K562 (cell line): Measurements from ENCODE around the gene CCDC159. TPM values are rescaled to one million over a fixed set of nuclear protein-coding genes. Genes with fewer than 3 reads are reported as not detected.

Experiments
- BRD9 ChIP-seq: fragments of 450-650 bp; IDR thresholded peaks from 2 replicates; pipeline ENCODE4 v1.6.1; 2018; ENCODE audit warnings: low read depth; ENCODE audit not compliant: partially characterized antibody
- CEBPG ChIP-seq, 3 experiments: fragments of 200-800 bp in 1 of 3; sonication (Bioruptor generic) in 1 of 3; sonication (generic) in 1 of 3; formaldehyde crosslinking in 1 of 3; IDR thresholded peaks in 2 of 3; conservative IDR thresholded peaks in 1 of 3; 2 replicates each; pipeline versions ENCODE4 v1.6.1 to v1.8.0; 2016 to 2022; ENCODE audit warnings: missing compliant biosample characterization in 2 of 3, missing genetic modification characterization in 2 of 3, mild to moderate bottlenecking in 1 of 3, missing genetic modification reagents in 1 of 3
- E2F1 ChIP-seq: sonication (generic); formaldehyde crosslinking; IDR thresholded peaks from 2 replicates; pipeline ENCODE4 v1.8.1; 2023; ENCODE audit warnings: mild to moderate bottlenecking, missing genetic modification reagents, moderate library complexity
- FOSL1 ChIP-seq: fragments of 200-800 bp; sonication (Bioruptor generic); conservative IDR thresholded peaks from 2 replicates; pipeline ENCODE4 v1.6.1; 2016; ENCODE audit warnings: missing genetic modification characterization, missing compliant biosample characterization
- FOXK2 ChIP-seq, 2 experiments: fragments of 450-650 bp; IDR thresholded peaks in 1 of 2; conservative IDR thresholded peaks in 1 of 2; 2 replicates each; pipeline ENCODE4 v1.6.1; 2016; ENCODE audit warnings: low read depth in 2 of 2, mild to moderate bottlenecking in 1 of 2
- GATAD2B ChIP-seq: fragments of 450-650 bp; IDR thresholded peaks from 2 replicates; pipeline ENCODE4 v1.6.1; 2017; ENCODE audit warnings: mild to moderate bottlenecking, borderline replicate concordance
- HNRNPLL ChIP-seq: fragments of 200-400 bp; formaldehyde crosslinking; IDR thresholded peaks from 2 replicates; pipeline ENCODE4 v1.6.1; 2017; ENCODE audit warnings: low read length, low read depth, mild to moderate bottlenecking; ENCODE audit not compliant: poor library complexity, severe bottlenecking
- NRF1 ChIP-seq, 2 experiments: fragments of 450-650 bp; IDR thresholded peaks in 1 of 2; conservative IDR thresholded peaks in 1 of 2; 2 replicates each; pipeline ENCODE4 v1.6.1; 2014; ENCODE audit warnings: mild to moderate bottlenecking in 2 of 2
- PHB ChIP-seq: fragments of 250-450 bp; sonication (Bioruptor Pico); IDR thresholded peaks from 2 replicates; pipeline ENCODE4 v1.5.0; 2021
- PHF8 ChIP-seq: fragments of 200-600 bp; sonication (generic); IDR thresholded peaks from 2 replicates; pipeline ENCODE4 v1.6.1; 2012; ENCODE audit warnings: mixed run types, mild to moderate bottlenecking, inconsistent platforms, low read length, moderate library complexity, borderline replicate concordance
- SP1 ChIP-seq: sonication (generic); formaldehyde crosslinking; IDR thresholded peaks from 2 replicates; pipeline ENCODE4 v1.8.1; 2022; ENCODE audit warnings: mild to moderate bottlenecking, missing genetic modification reagents
- STAT5A ChIP-seq: IDR thresholded peaks from 2 replicates; pipeline ENCODE4 v1.6.1; 2012; ENCODE audit warnings: low read length, inconsistent platforms, borderline replicate concordance
- TBP ChIP-seq: optimal IDR thresholded peaks from 2 replicates; pipeline ENCODE3; 2011; ENCODE audit warnings: low read depth, low read length, improper control_type of control experiment
- TEAD4 ChIP-seq, 2 experiments: sonication (generic) in 1 of 2; formaldehyde crosslinking in 1 of 2; IDR thresholded peaks; 2 replicates each; pipeline versions ENCODE4 v1.6.1 to v1.8.0; 2012 to 2022; ENCODE audit warnings: borderline replicate concordance in 1 of 2, inconsistent platforms in 1 of 2, low read length in 1 of 2, mild to moderate bottlenecking in 1 of 2, missing genetic modification reagents in 1 of 2
- YY1 ChIP-seq, 3 experiments: IDR thresholded peaks; 2 replicates each; pipeline ENCODE4 v1.6.1; 2011; ENCODE audit warnings: low read length in 2 of 3, mild to moderate bottlenecking in 2 of 3, moderate library complexity in 2 of 3, borderline replicate concordance in 1 of 3, control low read depth in 1 of 3, low read depth in 1 of 3; ENCODE audit not compliant: insufficient read depth in 3 of 3, insufficient replicate concordance in 2 of 3, control insufficient read depth in 1 of 3, insufficient read length in 1 of 3; ENCODE audit errors: extremely low read depth in 1 of 3
- ZNF707 ChIP-seq: fragments of 250-450 bp; sonication (Bioruptor Pico); conservative IDR thresholded peaks from 2 replicates; pipeline ENCODE4 v1.8.0; 2022; ENCODE audit warnings: inconsistent platforms, mild to moderate bottlenecking, moderate library complexity
- polyA plus RNA-seq, 8 experiments: library from polyadenylated mRNA; depleted of rRNA in 4 of 8; stranded (reverse) in 5 of 8; unstranded in 3 of 8; fragments of >200 nt; fragmentation: Nextera tagmentation in 2 of 8; fragmentation: Illumina TruSeq in 1 of 8; extraction: Ambion mirVana in 2 of 8; extraction: Trizol in 1 of 8; gene quantifications; 2 replicates each; pipeline versions ENCODE4 v1.2.1 to v1.2.3, GENCODE V29; 2011 to 2014; ENCODE audit warnings: inconsistent platforms in 1 of 8, missing spikeins in 1 of 8
- total RNA-seq, 7 experiments: library from RNA; depleted of rRNA in 6 of 7; stranded (reverse); fragments of >200 nt in 6 of 7; fragmentation: Illumina TruSeq in 2 of 7; extraction: Trizol in 2 of 7; gene quantifications; 2 replicates each; pipeline versions ENCODE4 v1.2.1 to v1.2.3, GENCODE V29; 2011 to 2021; ENCODE audit warnings: low replicate concordance in 1 of 7
- TF ChIP-seq, protein P1 (sequence below): fragments of 250-450 bp; sonication (Bioruptor Pico); IDR thresholded peaks from 2 replicates; pipeline ENCODE4 v1.4.0; 2020; ENCODE audit warnings: mild to moderate bottlenecking, moderate library complexity, borderline replicate concordance
- TF ChIP-seq, protein P2 (sequence below), 3 experiments: IDR thresholded peaks in 2 of 3; conservative IDR thresholded peaks in 1 of 3; 2 replicates each; pipeline ENCODE4 v1.5.1; 2011 to 2012; ENCODE audit warnings: low read length in 3 of 3, mild to moderate bottlenecking in 3 of 3, control low read depth in 2 of 3, improper control_type of control experiment in 1 of 3, inconsistent platforms in 1 of 3, low read depth in 1 of 3, mixed read lengths in 1 of 3, moderate library complexity in 1 of 3; ENCODE audit not compliant: insufficient read depth in 2 of 3

The CCDC159 gene
- total and polyA plus RNA-seq, 9 of the 15 experiments (the other 6 are each of a cell fraction or from before 2014, with no cell fraction given), result 0.68 to 10.1 (median 4.7) TPM

- peak; percentile 34; the same call in 1 of the 2 replicates for TF ChIP-seq E2F1 (CRISPR knock-in tag)
- TF ChIP-seq PHB (CRISPR knock-in tag), result peak; percentile 25; the same call in 1 of the 2 replicates
- TF ChIP-seq FOXK2 (conservative IDR thresholded peaks at IDR 0.05 in 1 of 2, IDR thresholded peaks at IDR 0.05 in 1 of 2; ENCODE audit: low read depth in 2 of 2), result peak; percentile 49 to 65; a peak in 3 of 4 replicates
- peak; percentile 41; the same call in 1 of the 2 replicates for TF ChIP-seq TEAD4 (IDR thresholded peaks at IDR 0.05; ENCODE audit: low read length)
- TF ChIP-seq TEAD4 (CRISPR knock-in tag; IDR thresholded peaks at IDR 0.05; ENCODE audit: borderline replicate concordance), result no peak
- no peak for TF ChIP-seq ZNF707 (CRISPR knock-in tag)
- peak; percentile 91 for TF ChIP-seq FOSL1 (tag)
- no peak for TF ChIP-seq STAT5A
- TF ChIP-seq BRD9, result no peak
- peak; percentile 81 for TF ChIP-seq CEBPG (CRISPR knock-in tag; IDR thresholded peaks at IDR 0.05)
- peak; percentile 86 to 92 for TF ChIP-seq CEBPG (tag; conservative IDR thresholded peaks at IDR 0.05 in 1 of 2, IDR thresholded peaks at IDR 0.05 in 1 of 2)
- TF ChIP-seq NRF1 (conservative IDR thresholded peaks at IDR 0.05 in 1 of 2, IDR thresholded peaks at IDR 0.05 in 1 of 2), result peak; percentile 69 to 72
- no peak for TF ChIP-seq GATAD2B
- peak; percentile 29 for TF ChIP-seq TBP
- peak in 2 of 3 experiments; percentile 46 to 71 for TF ChIP-seq YY1 (IDR thresholded peaks at IDR 0.05; ENCODE audit: borderline replicate concordance in 1 of 3, control insufficient read depth in 1 of 3, extremely low read depth in 1 of 3, insufficient read depth in 3 of 3, insufficient read length in 1 of 3, insufficient replicate concordance in 2 of 3, low read depth in 1 of 3, low read length in 2 of 3)
- TF ChIP-seq SP1 (CRISPR knock-in tag), result peak; percentile 89
- peak; percentile 42; the same call in 1 of the 2 replicates for TF ChIP-seq PHF8
- TF ChIP-seq, protein P1, sequence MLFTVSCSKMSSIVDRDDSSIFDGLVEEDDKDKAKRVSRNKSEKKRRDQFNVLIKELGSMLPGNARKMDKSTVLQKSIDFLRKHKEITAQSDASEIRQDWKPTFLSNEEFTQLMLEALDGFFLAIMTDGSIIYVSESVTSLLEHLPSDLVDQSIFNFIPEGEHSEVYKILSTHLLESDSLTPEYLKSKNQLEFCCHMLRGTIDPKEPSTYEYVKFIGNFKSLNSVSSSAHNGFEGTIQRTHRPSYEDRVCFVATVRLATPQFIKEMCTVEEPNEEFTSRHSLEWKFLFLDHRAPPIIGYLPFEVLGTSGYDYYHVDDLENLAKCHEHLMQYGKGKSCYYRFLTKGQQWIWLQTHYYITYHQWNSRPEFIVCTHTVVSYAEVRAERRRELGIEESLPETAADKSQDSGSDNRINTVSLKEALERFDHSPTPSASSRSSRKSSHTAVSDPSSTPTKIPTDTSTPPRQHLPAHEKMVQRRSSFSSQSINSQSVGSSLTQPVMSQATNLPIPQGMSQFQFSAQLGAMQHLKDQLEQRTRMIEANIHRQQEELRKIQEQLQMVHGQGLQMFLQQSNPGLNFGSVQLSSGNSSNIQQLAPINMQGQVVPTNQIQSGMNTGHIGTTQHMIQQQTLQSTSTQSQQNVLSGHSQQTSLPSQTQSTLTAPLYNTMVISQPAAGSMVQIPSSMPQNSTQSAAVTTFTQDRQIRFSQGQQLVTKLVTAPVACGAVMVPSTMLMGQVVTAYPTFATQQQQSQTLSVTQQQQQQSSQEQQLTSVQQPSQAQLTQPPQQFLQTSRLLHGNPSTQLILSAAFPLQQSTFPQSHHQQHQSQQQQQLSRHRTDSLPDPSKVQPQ (CRISPR knock-in tag), result no peak
- TF ChIP-seq, protein P2, sequence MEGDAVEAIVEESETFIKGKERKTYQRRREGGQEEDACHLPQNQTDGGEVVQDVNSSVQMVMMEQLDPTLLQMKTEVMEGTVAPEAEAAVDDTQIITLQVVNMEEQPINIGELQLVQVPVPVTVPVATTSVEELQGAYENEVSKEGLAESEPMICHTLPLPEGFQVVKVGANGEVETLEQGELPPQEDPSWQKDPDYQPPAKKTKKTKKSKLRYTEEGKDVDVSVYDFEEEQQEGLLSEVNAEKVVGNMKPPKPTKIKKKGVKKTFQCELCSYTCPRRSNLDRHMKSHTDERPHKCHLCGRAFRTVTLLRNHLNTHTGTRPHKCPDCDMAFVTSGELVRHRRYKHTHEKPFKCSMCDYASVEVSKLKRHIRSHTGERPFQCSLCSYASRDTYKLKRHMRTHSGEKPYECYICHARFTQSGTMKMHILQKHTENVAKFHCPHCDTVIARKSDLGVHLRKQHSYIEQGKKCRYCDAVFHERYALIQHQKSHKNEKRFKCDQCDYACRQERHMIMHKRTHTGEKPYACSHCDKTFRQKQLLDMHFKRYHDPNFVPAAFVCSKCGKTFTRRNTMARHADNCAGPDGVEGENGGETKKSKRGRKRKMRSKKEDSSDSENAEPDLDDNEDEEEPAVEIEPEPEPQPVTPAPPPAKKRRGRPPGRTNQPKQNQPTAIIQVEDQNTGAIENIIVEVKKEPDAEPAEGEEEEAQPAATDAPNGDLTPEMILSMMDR (IDR thresholded peaks at IDR 0.05 in 2 of 3, conservative IDR thresholded peaks at IDR 0.05 in 1 of 3; ENCODE audit: insufficient read depth in 2 of 3, low read depth in 1 of 3, low read length in 3 of 3), result peak in 2 of 3 experiments; percentile 13 to 17; a peak in 1 of 6 replicates
- peak; percentile 60 for TF ChIP-seq HNRNPLL
These were observed at the start of gene CCDC159, which contains the start of gene TMEM205 (continued) for GRCh38 chr19:11346104-11346940.
